Hepatocyte (in vitro differentiated cells): ENCODE measurements around the gene TRMT44.

Experiments
- EZH2 ChIP-seq: fragments of 200-600 bp; sonication (generic); IDR thresholded peaks from 2 replicates; pipeline ENCODE4 v1.6.1; 2016; ENCODE audit warnings: antibody characterized with exemption, mild to moderate bottlenecking, borderline replicate concordance
- EZH2phosphoT487 ChIP-seq: fragments of 200-600 bp; sonication (generic); IDR thresholded peaks from one replicate; pipeline ENCODE4 v1.6.1; 2018; ENCODE audit warnings: antibody characterized with exemption, mild to moderate bottlenecking, low read depth, moderate library complexity; ENCODE audit not compliant: unreplicated experiment, severe bottlenecking
- TF ChIP-seq, protein P1 (sequence below): fragments of 200-600 bp; sonication (generic); IDR thresholded peaks from 2 replicates; pipeline ENCODE4 v1.5.1; 2016; ENCODE audit warnings: antibody characterized with exemption, mild to moderate bottlenecking; ENCODE audit not compliant: poor library complexity

DNA sequence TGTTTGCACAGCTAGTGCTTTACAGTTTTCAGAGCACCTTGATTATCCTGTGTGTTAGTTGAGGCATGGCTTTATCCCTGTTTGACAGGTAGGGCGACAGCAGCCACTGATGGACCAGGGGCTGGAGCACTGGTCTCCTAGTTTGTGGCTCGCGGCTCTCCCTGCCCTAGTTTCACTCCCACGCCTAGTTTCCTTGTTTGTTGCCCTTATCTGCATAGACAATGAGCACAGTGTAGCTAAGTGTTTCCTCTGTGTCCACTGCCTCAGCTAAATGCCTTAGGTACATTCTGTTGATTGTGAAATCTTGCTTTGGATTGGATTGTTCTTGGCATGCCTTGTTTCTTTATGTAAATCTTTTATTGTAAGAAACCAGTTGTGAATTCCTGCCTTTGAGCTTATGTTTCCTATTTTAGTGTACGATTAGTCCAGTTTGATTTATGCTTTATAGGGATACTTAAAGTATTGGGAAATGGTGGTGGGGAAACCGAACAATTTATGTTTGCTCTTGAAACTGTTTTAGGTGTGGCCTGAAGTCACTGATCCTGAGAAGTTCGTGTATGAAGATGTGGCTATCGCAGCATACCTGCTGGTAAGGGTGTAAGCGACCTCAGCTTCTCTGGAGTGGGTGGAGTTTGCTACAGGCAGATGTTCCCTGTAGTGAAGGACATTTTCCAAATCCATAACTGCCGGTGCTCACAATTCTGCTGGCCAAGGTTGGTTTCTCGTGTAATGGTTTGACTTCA, 11.0 kb downstream of the TRMT44 start:
- TF ChIP-seq, protein P1, sequence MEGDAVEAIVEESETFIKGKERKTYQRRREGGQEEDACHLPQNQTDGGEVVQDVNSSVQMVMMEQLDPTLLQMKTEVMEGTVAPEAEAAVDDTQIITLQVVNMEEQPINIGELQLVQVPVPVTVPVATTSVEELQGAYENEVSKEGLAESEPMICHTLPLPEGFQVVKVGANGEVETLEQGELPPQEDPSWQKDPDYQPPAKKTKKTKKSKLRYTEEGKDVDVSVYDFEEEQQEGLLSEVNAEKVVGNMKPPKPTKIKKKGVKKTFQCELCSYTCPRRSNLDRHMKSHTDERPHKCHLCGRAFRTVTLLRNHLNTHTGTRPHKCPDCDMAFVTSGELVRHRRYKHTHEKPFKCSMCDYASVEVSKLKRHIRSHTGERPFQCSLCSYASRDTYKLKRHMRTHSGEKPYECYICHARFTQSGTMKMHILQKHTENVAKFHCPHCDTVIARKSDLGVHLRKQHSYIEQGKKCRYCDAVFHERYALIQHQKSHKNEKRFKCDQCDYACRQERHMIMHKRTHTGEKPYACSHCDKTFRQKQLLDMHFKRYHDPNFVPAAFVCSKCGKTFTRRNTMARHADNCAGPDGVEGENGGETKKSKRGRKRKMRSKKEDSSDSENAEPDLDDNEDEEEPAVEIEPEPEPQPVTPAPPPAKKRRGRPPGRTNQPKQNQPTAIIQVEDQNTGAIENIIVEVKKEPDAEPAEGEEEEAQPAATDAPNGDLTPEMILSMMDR: no peak
- TF ChIP-seq EZH2 (no peak), EZH2phosphoT487 (no peak)
